ENCODE data around the gene NME7. TPM values are rescaled to one million over a fixed set of nuclear protein-coding genes. Genes with fewer than 3 reads are reported as not detected.

Gene NME7
- polyA plus RNA-seq, 6 donors from 2014 or later: 2.6 to 19.2 (median 11.0) TPM

DNA sequence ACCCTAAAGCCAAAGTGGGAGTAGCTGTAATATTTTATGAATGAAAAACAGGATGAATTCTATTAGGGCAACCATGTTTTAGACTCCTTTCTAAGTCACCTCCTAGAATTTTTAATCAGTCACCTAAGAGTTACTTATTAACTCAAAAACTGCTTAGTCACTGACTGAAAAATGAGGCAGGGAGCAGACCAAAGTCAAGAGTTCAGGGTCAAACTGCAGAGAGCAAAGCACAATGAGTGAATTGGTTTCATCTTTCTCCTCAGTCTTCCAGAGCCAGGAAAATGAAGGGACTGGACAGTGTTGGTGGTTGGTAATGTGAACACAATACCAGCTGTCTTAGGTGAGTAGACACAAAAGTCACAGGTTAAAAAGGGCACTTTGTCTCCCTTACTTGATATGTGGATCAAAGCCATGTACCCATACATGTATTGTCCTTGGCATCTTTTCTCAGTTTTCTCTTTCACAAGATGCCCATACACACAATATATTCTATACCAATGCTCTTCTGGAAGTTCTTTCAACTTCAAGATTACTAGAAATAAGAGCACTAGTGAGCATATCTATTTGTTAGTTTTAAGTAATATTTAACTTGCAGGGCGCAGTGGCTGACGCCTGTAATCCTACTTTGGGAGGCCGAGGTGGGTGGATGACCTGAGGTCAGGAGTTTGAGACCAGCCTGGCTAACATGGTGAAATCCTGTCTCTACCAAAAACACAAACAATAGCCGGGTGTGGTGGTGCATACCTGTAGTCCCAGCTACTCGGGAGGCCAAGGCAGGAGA lies 218.9 kb downstream of the NME7 start:
- Mint-ChIP-seq H3K4me1 (no peaks in the 10 kb centered on the region), H3K4me3 (no peak overlapping the region), H3K27me3 (no peaks in the 10 kb centered on the region), H3K36me3 (no peaks in the 10 kb centered on the region), H3K9me3 (peaks cover 0 to 1% (median 0%) of the 10 kb centered on the region in 7 donors), H3K27ac (no peak overlapping the region)
- DNase-seq (no peak), ATAC-seq (ENCODE audit: low read depth in 2 of 2) (no peak)

GRCh38 chr1:169146576-169147214 lies 220.9 kb downstream of the NME7 start:
- no peaks in the 10 kb centered on the region for H3K36me3 Mint-ChIP-seq
- peaks cover 0 to 1% (median 0%) of the 10 kb centered on the region in 7 donors for H3K9me3 Mint-ChIP-seq
- H3K4me1 Mint-ChIP-seq: no peaks in the 10 kb centered on the region
- no peaks in the 10 kb centered on the region for H3K27me3 Mint-ChIP-seq
- DNase-seq: no peak
- no peak overlapping the region for H3K27ac Mint-ChIP-seq
- no peak for ATAC-seq (ENCODE audit: low read depth in 2 of 2)
- no peak overlapping the region for H3K4me3 Mint-ChIP-seq

DNA sequence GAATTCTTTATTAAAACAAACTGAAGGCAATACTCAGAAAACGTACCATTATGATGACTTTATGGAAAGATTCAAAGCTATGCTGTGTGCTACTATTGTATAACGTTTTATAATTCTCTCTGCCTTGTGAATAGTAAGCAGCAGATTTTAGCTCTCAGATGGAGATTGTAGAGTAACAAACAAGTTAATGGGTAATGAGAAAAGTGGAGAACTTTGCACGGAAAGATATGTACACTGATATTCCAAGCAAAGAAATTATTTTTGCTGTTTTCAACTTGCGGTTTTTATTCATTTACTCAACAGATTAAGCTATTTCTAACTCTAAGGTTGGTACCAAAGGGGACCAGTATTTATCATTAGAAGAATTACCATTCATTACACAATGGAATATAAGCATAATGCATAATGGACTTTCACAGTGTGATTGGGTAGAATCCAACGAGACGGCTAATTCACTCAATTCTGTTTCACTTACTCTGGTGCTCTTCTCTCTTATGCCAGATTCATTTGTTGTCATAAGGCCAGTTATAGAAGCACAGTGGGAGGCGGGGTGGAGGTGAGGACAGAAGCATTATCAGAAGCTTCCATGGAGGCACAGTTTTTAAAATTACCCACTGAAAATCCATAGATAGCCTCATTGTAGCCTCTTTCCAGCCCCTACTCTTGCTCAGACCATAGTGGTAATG lies 222.5 kb downstream of the NME7 start:
- no peak overlapping the region for H3K27ac Mint-ChIP-seq
- no peaks in the 10 kb centered on the region for H3K4me1 Mint-ChIP-seq
- no peak for DNase-seq
- ATAC-seq (ENCODE audit: low read depth in 2 of 2): no peak
- no peaks in the 10 kb centered on the region for H3K36me3 Mint-ChIP-seq
- no peaks in the 10 kb centered on the region for H3K9me3 Mint-ChIP-seq
- no peak overlapping the region for H3K4me3 Mint-ChIP-seq
- H3K27me3 Mint-ChIP-seq: no peaks in the 10 kb centered on the region

DNA sequence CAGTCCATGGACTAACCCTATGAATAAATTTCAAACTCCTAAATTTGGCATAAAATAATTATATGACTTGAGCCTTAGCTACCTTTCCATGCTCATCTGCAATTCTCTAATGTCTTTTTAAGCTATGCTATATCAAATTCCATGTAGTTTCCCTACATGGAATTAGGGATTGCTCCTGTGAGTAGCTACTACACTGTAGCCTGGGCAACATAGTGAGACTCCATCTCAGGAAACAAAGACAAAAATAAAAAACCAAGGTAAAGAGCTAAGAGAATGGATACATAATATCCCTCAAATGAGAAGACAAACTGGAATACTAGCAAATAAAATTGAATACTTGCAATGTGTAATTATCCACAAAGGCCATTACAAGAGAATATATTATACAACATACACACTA lies 223.6 kb downstream of the NME7 start:
- no peak for DNase-seq
- H3K27ac Mint-ChIP-seq: no peak overlapping the region
- H3K4me1 Mint-ChIP-seq: no peaks in the 10 kb centered on the region
- no peaks in the 10 kb centered on the region for H3K9me3 Mint-ChIP-seq
- no peak for ATAC-seq (ENCODE audit: low read depth in 2 of 2)
- H3K36me3 Mint-ChIP-seq: no peaks in the 10 kb centered on the region
- H3K4me3 Mint-ChIP-seq: no peak overlapping the region
- H3K27me3 Mint-ChIP-seq: no peaks in the 10 kb centered on the region

- H3K4me1 Mint-ChIP-seq: no peaks in the 10 kb centered on the region
- no peaks in the 10 kb centered on the region for H3K27me3 Mint-ChIP-seq
- DNase-seq (no peak), ATAC-seq (ENCODE audit: low read depth in 2 of 2) (no peak)
- no peaks in the 10 kb centered on the region for H3K36me3 Mint-ChIP-seq
- H3K9me3 Mint-ChIP-seq: no peaks in the 10 kb centered on the region
- no peak overlapping the region for H3K27ac Mint-ChIP-seq
- H3K4me3 Mint-ChIP-seq: no peak overlapping the region
Measured at GRCh38 chr1:169143346-169143745, 224.3 kb downstream of the NME7 start.

GRCh38 chr1:169142129-169142528 lies 225.5 kb downstream of the NME7 start:
- Mint-ChIP-seq H3K9me3 (no peaks in the 10 kb centered on the region), H3K27me3 (no peaks in the 10 kb centered on the region), H3K27ac (no peak overlapping the region), H3K4me1 (no peaks in the 10 kb centered on the region), H3K4me3 (no peak overlapping the region), H3K36me3 (no peaks in the 10 kb centered on the region)
- ATAC-seq (ENCODE audit: low read depth in 2 of 2) (no peak), DNase-seq (no peak)

DNA sequence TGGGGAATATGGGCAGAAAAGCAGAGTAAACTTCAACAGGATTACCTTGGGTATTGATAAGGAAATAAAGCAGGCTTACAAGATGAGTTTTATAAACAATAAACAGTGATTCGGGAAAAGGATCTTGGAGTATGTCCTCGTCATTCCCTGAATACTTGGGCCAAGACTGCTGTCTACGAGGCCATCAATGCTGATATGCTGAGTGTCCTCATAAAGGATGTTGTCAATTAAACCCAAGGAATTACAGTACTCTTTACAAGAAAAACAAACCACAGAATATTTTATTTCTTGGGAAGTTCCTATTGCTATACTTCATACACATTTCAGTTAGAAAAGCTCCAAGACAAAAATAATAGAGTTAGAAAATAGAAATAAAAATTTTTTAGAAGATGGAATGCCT lies 226.2 kb downstream of the NME7 start:
- DNase-seq: no peak
- H3K9me3 Mint-ChIP-seq: no peaks in the 10 kb centered on the region
- H3K4me1 Mint-ChIP-seq: no peaks in the 10 kb centered on the region
- peak overlapping the region in 1 of 6 donors; percentile 17 for H3K27ac Mint-ChIP-seq
- H3K4me3 Mint-ChIP-seq: no peak overlapping the region
- ATAC-seq (ENCODE audit: low read depth in 2 of 2): no peak
- H3K36me3 Mint-ChIP-seq: no peaks in the 10 kb centered on the region
- no peaks in the 10 kb centered on the region for H3K27me3 Mint-ChIP-seq

DNA sequence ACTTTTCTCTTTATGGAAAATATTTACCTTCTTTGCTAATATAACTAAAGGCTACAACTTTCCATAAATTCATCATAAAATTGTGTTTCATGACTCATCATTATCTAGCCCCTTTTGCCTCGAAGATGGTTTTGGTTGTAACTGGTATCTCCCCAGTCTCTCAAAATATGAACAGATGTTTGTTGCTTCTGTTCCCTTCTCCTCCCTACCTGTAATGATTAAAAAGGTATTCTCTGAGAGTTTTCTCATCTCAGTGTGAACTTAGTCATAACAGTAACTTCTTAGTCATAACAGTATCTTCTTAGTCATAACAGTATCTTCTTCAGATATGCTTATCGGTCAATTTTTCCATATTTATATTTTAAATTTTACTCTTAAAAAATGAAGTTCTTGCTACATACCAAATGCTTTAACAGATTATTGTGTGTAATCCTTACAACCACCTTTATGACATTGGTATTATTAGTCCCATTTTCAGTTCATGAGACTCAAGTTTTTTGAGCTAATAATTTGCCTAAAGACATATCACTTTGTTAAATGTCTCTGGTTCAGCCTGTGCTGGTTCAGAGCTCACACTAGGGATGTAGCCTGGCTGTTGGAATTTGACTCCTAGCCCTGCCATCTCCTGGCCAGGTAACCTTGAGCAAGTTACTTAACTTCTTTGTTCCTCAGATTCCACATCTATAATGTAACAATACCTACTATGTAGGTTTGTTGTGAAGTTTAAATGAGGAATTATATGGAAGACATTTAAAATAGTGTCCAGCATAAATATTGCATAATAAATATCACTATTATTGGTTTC lies 228.5 kb downstream of the NME7 start:
- Mint-ChIP-seq H3K9me3 (no peaks in the 10 kb centered on the region), H3K27ac (no peak overlapping the region), H3K36me3 (no peaks in the 10 kb centered on the region), H3K27me3 (no peaks in the 10 kb centered on the region), H3K4me1 (no peaks in the 10 kb centered on the region), H3K4me3 (no peak overlapping the region)
- ATAC-seq (ENCODE audit: low read depth in 2 of 2): no peak
- DNase-seq: no peak

DNA sequence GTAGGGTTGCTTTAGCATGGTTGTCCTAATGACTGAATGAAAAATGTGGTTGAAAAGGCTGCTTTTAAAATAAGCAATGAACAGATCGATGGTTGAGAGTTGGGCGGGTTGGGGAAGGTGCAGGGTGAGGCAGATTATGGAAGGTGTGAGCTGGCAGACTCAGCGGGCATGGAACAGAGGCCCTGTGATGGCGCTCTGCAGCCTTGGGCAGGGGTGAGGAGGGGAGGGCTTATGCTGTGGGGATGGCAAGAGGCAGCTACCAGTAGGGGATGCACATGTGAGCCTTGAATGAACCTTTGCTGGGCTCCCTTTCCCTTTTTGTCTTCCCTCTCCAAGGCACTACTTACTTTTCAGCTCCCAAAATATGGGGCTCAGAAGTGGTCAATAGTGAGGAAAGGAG lies 230.2 kb downstream of the NME7 start:
- Mint-ChIP-seq H3K4me3 (no peak overlapping the region), H3K9me3 (no peaks in the 10 kb centered on the region), H3K27me3 (no peaks in the 10 kb centered on the region), H3K36me3 (no peaks in the 10 kb centered on the region), H3K27ac (peak overlapping the region in 1 of 6 donors; percentile 28), H3K4me1 (no peaks in the 10 kb centered on the region)
- DNase-seq: no peak
- no peak for ATAC-seq (ENCODE audit: low read depth in 2 of 2)

DNA sequence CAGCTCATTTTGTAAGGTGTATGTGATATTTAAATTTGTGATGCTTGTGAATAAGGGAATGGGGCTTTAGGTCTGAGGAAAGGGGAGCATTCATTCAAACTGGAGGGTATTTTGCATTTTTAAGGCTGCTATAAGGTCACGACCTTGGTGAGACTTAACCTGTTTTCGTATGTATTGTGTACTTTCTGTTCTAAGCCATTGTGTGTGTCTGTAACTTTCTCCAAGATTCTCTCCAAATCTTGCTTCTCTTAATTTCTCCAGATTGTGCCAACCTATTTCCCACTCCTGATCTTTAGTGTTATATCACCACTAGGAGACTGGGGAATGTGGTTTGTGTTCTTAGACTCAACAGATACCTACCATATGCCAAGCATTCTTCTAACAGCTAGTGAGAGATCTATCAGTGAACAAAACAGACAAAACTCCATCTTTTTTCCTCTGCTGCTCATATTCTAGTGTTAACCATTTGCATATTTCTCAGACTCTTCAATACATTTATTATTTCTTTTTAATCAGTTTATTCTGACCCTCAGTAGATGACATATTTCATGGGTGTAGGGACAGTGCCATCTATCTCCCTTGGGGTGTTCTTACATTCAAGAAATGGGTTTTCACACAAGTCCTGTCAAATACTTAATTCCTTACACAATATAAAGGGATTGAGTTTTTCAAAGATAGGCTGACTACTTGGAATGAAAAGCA lies 233.6 kb downstream of the NME7 start:
- ATAC-seq (ENCODE audit: low read depth in 2 of 2): no peak
- H3K4me3 Mint-ChIP-seq: no peak overlapping the region
- no peak for DNase-seq
- no peak overlapping the region for H3K27ac Mint-ChIP-seq
- H3K9me3 Mint-ChIP-seq: no peaks in the 10 kb centered on the region
- H3K27me3 Mint-ChIP-seq: no peaks in the 10 kb centered on the region
- no peaks in the 10 kb centered on the region for H3K36me3 Mint-ChIP-seq
- H3K4me1 Mint-ChIP-seq: no peaks in the 10 kb centered on the region

- Mint-ChIP-seq H3K4me3 (no peak overlapping the region), H3K9me3 (no peaks in the 10 kb centered on the region), H3K4me1 (no peaks in the 10 kb centered on the region), H3K36me3 (no peaks in the 10 kb centered on the region), H3K27ac (no peak overlapping the region), H3K27me3 (no peaks in the 10 kb centered on the region)
- ATAC-seq (ENCODE audit: low read depth in 2 of 2) (no peak), DNase-seq (no peak)
Measured at GRCh38 chr1:169133228-169133576, 234.4 kb downstream of the NME7 start.

- no peak overlapping the region for H3K27ac Mint-ChIP-seq
- H3K27me3 Mint-ChIP-seq: no peaks in the 10 kb centered on the region
- H3K36me3 Mint-ChIP-seq: no peaks in the 10 kb centered on the region
- H3K4me3 Mint-ChIP-seq: no peak overlapping the region
- H3K4me1 Mint-ChIP-seq: no peaks in the 10 kb centered on the region
- DNase-seq (no peak), ATAC-seq (ENCODE audit: low read depth in 2 of 2) (no peak)
- H3K9me3 Mint-ChIP-seq: no peaks in the 10 kb centered on the region
Measured at GRCh38 chr1:169132512-169133227, 234.9 kb downstream of the NME7 start.

GRCh38 chr1:169130683-169131082 lies 236.9 kb downstream of the NME7 start:
- H3K27ac Mint-ChIP-seq: no peak overlapping the region
- H3K36me3 Mint-ChIP-seq: no peaks in the 10 kb centered on the region
- H3K4me1 Mint-ChIP-seq: no peaks in the 10 kb centered on the region
- no peak for DNase-seq
- no peak overlapping the region for H3K4me3 Mint-ChIP-seq
- no peaks in the 10 kb centered on the region for H3K9me3 Mint-ChIP-seq
- H3K27me3 Mint-ChIP-seq: no peaks in the 10 kb centered on the region
- ATAC-seq (ENCODE audit: low read depth in 2 of 2): no peak

All from naive B cell (primary cell).